WTC11 (cell line): Measurements from ENCODE around the gene EDN3.

ENCODE experiments used
- ATF1 ChIP-seq: sonication (generic); formaldehyde crosslinking; IDR thresholded peaks from 2 replicates; pipeline ENCODE4 v1.8.1; 2023; ENCODE audit warnings: mild to moderate bottlenecking, moderate library complexity, missing genetic modification reagents
- ATF2 ChIP-seq: sonication (generic); formaldehyde crosslinking; IDR thresholded peaks from 2 replicates; pipeline ENCODE4 v1.8.1; 2022; ENCODE audit warnings: low read depth, missing genetic modification reagents, borderline replicate concordance
- CREB1 ChIP-seq: sonication (generic); formaldehyde crosslinking; IDR thresholded peaks from 2 replicates; pipeline ENCODE4 v1.8.0; 2023; ENCODE audit warnings: mild to moderate bottlenecking, missing genetic modification reagents
- CTCF ChIP-seq: fragments of 200-600 bp; IDR thresholded peaks from 2 replicates; pipeline ENCODE4 v1.8.0; 2022; ENCODE audit warnings: antibody characterized with exemption
- ELF4 ChIP-seq: sonication (generic); formaldehyde crosslinking; IDR thresholded peaks from 2 replicates; pipeline ENCODE4 v1.8.1; 2022; ENCODE audit warnings: low read depth, mild to moderate bottlenecking, moderate library complexity, missing genetic modification reagents
- ESRRA ChIP-seq: sonication (generic); formaldehyde crosslinking; IDR thresholded peaks from 2 replicates; pipeline ENCODE4 v1.8.1; 2022; ENCODE audit warnings: mild to moderate bottlenecking, missing genetic modification reagents, borderline replicate concordance
- FOXP1 ChIP-seq: sonication (generic); formaldehyde crosslinking; IDR thresholded peaks from 2 replicates; pipeline ENCODE4 v1.8.0; 2022; ENCODE audit warnings: missing genetic modification reagents, mild to moderate bottlenecking, moderate library complexity, borderline replicate concordance
- MAX ChIP-seq: sonication (generic); formaldehyde crosslinking; IDR thresholded peaks from 2 replicates; pipeline ENCODE4 v1.8.0; 2022; ENCODE audit warnings: mild to moderate bottlenecking, missing genetic modification reagents
- MXD4 ChIP-seq: fragments of 250-450 bp; sonication (Bioruptor Pico); IDR thresholded peaks from 2 replicates; pipeline ENCODE4 v1.8.0; 2021; ENCODE audit warnings: mild to moderate bottlenecking, moderate library complexity, borderline replicate concordance
- NR1H2 ChIP-seq: sonication (generic); formaldehyde crosslinking; IDR thresholded peaks from 2 replicates; pipeline ENCODE4 v1.9.0; 2021; ENCODE audit warnings: mild to moderate bottlenecking, moderate library complexity, missing genetic modification reagents
- SOX15 ChIP-seq: fragments of 250-450 bp; sonication (Bioruptor Pico); IDR thresholded peaks from 2 replicates; pipeline ENCODE4 v1.9.0; 2021; ENCODE audit warnings: mild to moderate bottlenecking
- USF2 ChIP-seq: sonication (generic); formaldehyde crosslinking; IDR thresholded peaks from 2 replicates; pipeline ENCODE4 v1.8.1; 2023; ENCODE audit warnings: mild to moderate bottlenecking, missing genetic modification reagents, moderate library complexity

- TF ChIP-seq ATF2 (CRISPR knock-in tag) (no peak), FOXP1 (CRISPR knock-in tag) (no peak), SOX15 (CRISPR knock-in tag) (no peak), USF2 (no peak), CTCF (no peak), ELF4 (no peak), MXD4 (CRISPR knock-in tag) (no peak), MAX (no peak), CREB1 (CRISPR knock-in tag) (no peak), ESRRA (CRISPR knock-in tag) (no peak), NR1H2 (no peak), ATF1 (CRISPR knock-in tag) (no peak)
Observed at GRCh38 chr20:59331721-59332329, 31.4 kb downstream of the EDN3 start.
